ENCODE results near the gene CLCF1. TPM values are rescaled to one million over a fixed set of nuclear protein-coding genes. Genes with fewer than 3 reads are reported as not detected.

The CLCF1 gene
- total RNA-seq, 2 donors from 2014 or later, result 1.7 to 4.0 TPM

- H3K4me1 ChIP-seq, result peaks cover 22% of the 10 kb centered on the region
- H3K27ac ChIP-seq, result no peak overlapping the region
- H3K36me3 ChIP-seq, result no peaks in the 10 kb centered on the region
- H3K9ac ChIP-seq (ENCODE audit: low read depth in 2 of 2, low read length in 2 of 2), result peak overlapping the region in 1 of 2 donors; percentile 7
- H3K4me3 ChIP-seq, result no peak overlapping the region
- H3K9me3 ChIP-seq, result no peaks in the 10 kb centered on the region
- H3K27me3 ChIP-seq, result no peaks in the 10 kb centered on the region
- no peak for TF ChIP-seq CTCF (IDR thresholded peaks at IDR 0.05)
- intact Hi-C loops (cut with DNase I), result loop anchor here (5.0 kb wide), 2 partner anchors 32 to 157 kb away; partner anchors contain the start of genes CDK2AP2 and PITPNM1
- DNase-seq, result no peak
Observed at GRCh38 chr11:67349928-67350465, 23.4 kb downstream of the CLCF1 start.

- no peaks in the 10 kb centered on the region for H3K9me3 ChIP-seq
- no peak overlapping the region for H3K4me3 ChIP-seq
- no peaks in the 10 kb centered on the region for H3K27me3 ChIP-seq
- H3K4me1 ChIP-seq, result peaks cover 18% of the 10 kb centered on the region
- no peak overlapping the region for H3K27ac ChIP-seq
- intact Hi-C loops (cut with DNase I), result loop anchor here (5.0 kb wide), 2 partner anchors 33 to 158 kb away; partner anchors contain the start of genes CDK2AP2 and PITPNM1
- no peak for DNase-seq
- H3K9ac ChIP-seq (ENCODE audit: low read depth in 2 of 2, low read length in 2 of 2), result peak overlapping the region in 1 of 2 donors; percentile 34
- no peak for TF ChIP-seq CTCF (IDR thresholded peaks at IDR 0.05)
- no peaks in the 10 kb centered on the region for H3K36me3 ChIP-seq
Observed at GRCh38 chr11:67349457-67349856, 23.9 kb downstream of the CLCF1 start.

GRCh38 chr11:67349036-67349435 lies 24.4 kb downstream of the CLCF1 start:
- no peaks in the 10 kb centered on the region for H3K36me3 ChIP-seq
- TF ChIP-seq CTCF (IDR thresholded peaks at IDR 0.05), result no peak
- H3K27ac ChIP-seq, result peak overlapping the region; percentile 65
- no peaks in the 10 kb centered on the region for H3K27me3 ChIP-seq
- no peaks in the 10 kb centered on the region for H3K9me3 ChIP-seq
- H3K4me1 ChIP-seq, result peaks cover 14% of the 10 kb centered on the region
- H3K4me3 ChIP-seq, result no peak overlapping the region
- intact Hi-C loops (cut with DNase I), result loop anchor here (5.0 kb wide), 2 partner anchors 33 to 158 kb away; partner anchors contain the start of genes CDK2AP2 and PITPNM1
- H3K9ac ChIP-seq (ENCODE audit: low read depth in 2 of 2, low read length in 2 of 2), result peak overlapping the region in 1 of 2 donors; percentile 34
- no peak for DNase-seq

GRCh38 chr11:67347964-67348749 lies 25.2 kb downstream of the CLCF1 start:
- DNase-seq, result no peak
- H3K27ac ChIP-seq, result peak overlapping the region; percentile 65
- H3K36me3 ChIP-seq, result no peaks in the 10 kb centered on the region
- intact Hi-C loops (cut with DNase I), result loop anchor here (5.0 kb wide), 2 partner anchors 34 to 159 kb away; partner anchors contain the start of genes CDK2AP2 and PITPNM1
- TF ChIP-seq CTCF (IDR thresholded peaks at IDR 0.05), result no peak
- H3K27me3 ChIP-seq, result no peaks in the 10 kb centered on the region
- no peaks in the 10 kb centered on the region for H3K9me3 ChIP-seq
- peak overlapping the region; percentile 4 to 20 for H3K9ac ChIP-seq (ENCODE audit: low read depth in 2 of 2, low read length in 2 of 2)
- H3K4me1 ChIP-seq, result peaks cover 13% of the 10 kb centered on the region
- no peak overlapping the region for H3K4me3 ChIP-seq

- H3K4me1 ChIP-seq, result peaks cover 11% of the 10 kb centered on the region
- peak overlapping the region; percentile 91 for H3K27ac ChIP-seq
- H3K36me3 ChIP-seq, result no peaks in the 10 kb centered on the region
- intact Hi-C loops (cut with DNase I), result loop anchor here (5.0 kb wide), 2 partner anchors 36 to 161 kb away; partner anchors contain the start of genes CDK2AP2 and PITPNM1
- H3K27me3 ChIP-seq, result no peaks in the 10 kb centered on the region
- peak; percentile 68 for TF ChIP-seq CTCF (IDR thresholded peaks at IDR 0.05)
- peak overlapping the region in 1 of 2 donors; percentile 83 for H3K9ac ChIP-seq (ENCODE audit: low read depth in 2 of 2, low read length in 2 of 2)
- H3K9me3 ChIP-seq, result no peaks in the 10 kb centered on the region
- H3K4me3 ChIP-seq, result no peak overlapping the region
- DNase-seq, result peak; percentile 77
Observed at GRCh38 chr11:67345920-67346819, 27.2 kb downstream of the CLCF1 start.

Data from colonic mucosa (tissue), 4 donors.